IMR-90 (cell line): ENCODE data around the gene CYB561D1. TPM values are rescaled to one million over a fixed set of nuclear protein-coding genes. Genes with fewer than 3 reads are reported as not detected.
A peak's percentile ranks its signal among the peaks of the same experiment; 100 is the strongest.

Experiments
- ATAC-seq: fragments of 200-7000 bp; cut with Tn5 transposase; 2 replicates; pipeline ENCODE4 v1.9.1; 2020; ENCODE audit warnings: low read depth, mild to moderate bottlenecking, moderate library complexity
- BruUV-seq: library from RNA; stranded (reverse); fragments of 400-500 nt; replicated peaks from 2 replicates; lab custom pipeline; 2021; lab: Mats Ljungman, UMichigan
- CTCF ChIA-PET: fragments of 300-600 bp; formaldehyde crosslinking; extraction: SDS; loops from one replicate; lab custom pipeline; 2021; ENCODE audit warnings: antibody characterized with exemption; lab: Yijun Ruan, JAX
- POLR2A ChIA-PET: fragments of 300-600 bp; sonication (Branson Sonifier 250); formaldehyde crosslinking; loops from one replicate; lab custom pipeline; 2022; ENCODE audit warnings: antibody characterized with exemption; ENCODE audit not compliant: unreplicated experiment; lab: Charles Lee
- DNase-seq: peaks from one replicate; pipeline ENCODE4 v3.0.0; 2013
- H2AFZ ChIP-seq: replicated peaks from 2 replicates; pipeline ENCODE3; 2013; ENCODE audit warnings: low read length, mild to moderate bottlenecking; ENCODE audit not compliant: poor library complexity
- H2AK5ac ChIP-seq: 2 replicates; pipeline ENCODE4 v1.6.1; 2013; ENCODE audit warnings: low read depth, low read length, inconsistent platforms
- H2AK9ac ChIP-seq: replicated peaks from 2 replicates; pipeline ENCODE3; 2013; ENCODE audit warnings: mild to moderate bottlenecking, low read depth, low read length, moderate library complexity; ENCODE audit not compliant: poor library complexity
- H2BK120ac ChIP-seq: 2 replicates; pipeline ENCODE4 v1.6.1; 2013; ENCODE audit warnings: low read depth, low read length, inconsistent platforms
- H2BK15ac ChIP-seq: 3 replicates; pipeline ENCODE4 v1.6.1; 2013; ENCODE audit warnings: low read depth, low read length, inconsistent platforms
- H2BK20ac ChIP-seq: 2 replicates; pipeline ENCODE4 v1.6.1; 2013; ENCODE audit warnings: low read depth, mild to moderate bottlenecking, inconsistent platforms, low read length, moderate library complexity
- H2BK5ac ChIP-seq: 2 replicates; pipeline ENCODE4 v1.6.1; 2013; ENCODE audit warnings: mild to moderate bottlenecking, low read depth, low read length, inconsistent platforms; ENCODE audit not compliant: poor library complexity, severe bottlenecking
- H3K14ac ChIP-seq: replicated peaks from 2 replicates; pipeline ENCODE4 v1.6.1; 2013; ENCODE audit warnings: low read depth, low read length, inconsistent platforms
- H3K18ac ChIP-seq: 2 replicates; pipeline ENCODE4 v1.6.1; 2013; ENCODE audit warnings: low read depth, low read length, control low read depth
- H3K23ac ChIP-seq: 2 replicates; pipeline ENCODE4 v1.6.1; 2013; ENCODE audit warnings: low read depth, low read length, inconsistent platforms
- H3K27ac ChIP-seq: 2 replicates; pipeline ENCODE4 v1.5.1; 2013; ENCODE audit warnings: mild to moderate bottlenecking, control low read depth, low read length; ENCODE audit not compliant: insufficient read depth
- H3K27me3 ChIP-seq: 2 replicates; pipeline ENCODE4 v1.6.1; 2013; ENCODE audit warnings: low read length; ENCODE audit not compliant: control insufficient read depth, insufficient read depth
- H3K36me3 ChIP-seq: 2 replicates; pipeline ENCODE4 v1.6.1; 2013; ENCODE audit warnings: low read length, mixed read lengths; ENCODE audit not compliant: control insufficient read depth, insufficient read depth
- H3K4ac ChIP-seq: 2 replicates; pipeline ENCODE4 v1.6.1; 2013; ENCODE audit warnings: low read depth, low read length, inconsistent platforms
- H3K4me1 ChIP-seq: 2 replicates; pipeline ENCODE4 v1.6.1; 2013; ENCODE audit warnings: low read length, mixed read lengths; ENCODE audit not compliant: control insufficient read depth, insufficient read depth
- H3K4me2 ChIP-seq: 2 replicates; pipeline ENCODE4 v1.6.1; 2013; ENCODE audit warnings: low read depth, mild to moderate bottlenecking, control low read depth, low read length, moderate library complexity
- H3K4me3 ChIP-seq: 2 replicates; pipeline ENCODE4 v1.5.1; 2013; ENCODE audit warnings: low read depth, mild to moderate bottlenecking, control low read depth, low read length, moderate library complexity; ENCODE audit not compliant: insufficient read depth
- H3K56ac ChIP-seq: 2 replicates; pipeline ENCODE4 v1.6.1; 2013; ENCODE audit warnings: low read length, inconsistent platforms; ENCODE audit not compliant: insufficient read depth; ENCODE audit errors: extremely low read depth
- H3K79me1 ChIP-seq, 2 experiments: 2 replicates each; pipeline ENCODE4 v1.6.1; 2013; ENCODE audit warnings: low read length in 2 of 2, inconsistent platforms in 1 of 2, low read depth in 1 of 2
- H3K9ac ChIP-seq: 2 replicates; pipeline ENCODE4 v1.6.1; 2013; ENCODE audit warnings: low read depth, low read length, control low read depth
- H3K9me1 ChIP-seq: 2 replicates; pipeline ENCODE4 v1.6.1; 2013; ENCODE audit warnings: low read length, inconsistent platforms; ENCODE audit not compliant: insufficient read depth
- H3K9me3 ChIP-seq: 2 replicates; pipeline ENCODE4 v1.6.1; 2013; ENCODE audit warnings: low read length; ENCODE audit not compliant: control insufficient read depth, insufficient read depth
- H4K20me1 ChIP-seq: 2 replicates; pipeline ENCODE4 v1.6.1; 2013; ENCODE audit warnings: low read length, inconsistent platforms; ENCODE audit not compliant: insufficient read depth
- H4K5ac ChIP-seq: 2 replicates; pipeline ENCODE4 v1.6.1; 2013; ENCODE audit warnings: mild to moderate bottlenecking, low read depth, low read length, control low read depth
- H4K8ac ChIP-seq, 2 experiments: 2 replicates each; pipeline ENCODE4 v1.6.1; 2013; ENCODE audit warnings: low read depth in 2 of 2, low read length in 2 of 2, control low read depth in 1 of 2, inconsistent platforms in 1 of 2
- H4K91ac ChIP-seq: 2 replicates; pipeline ENCODE4 v1.6.1; 2013; ENCODE audit warnings: low read depth, low read length, inconsistent platforms; ENCODE audit not compliant: insufficient read depth
- RFX5 ChIP-seq: IDR thresholded peaks from 2 replicates; pipeline ENCODE4 v1.8.0; 2012; ENCODE audit warnings: low read depth, mild to moderate bottlenecking, low read length, moderate library complexity
- WGBS, 2 experiments: methylation state at CpG; one replicate each; pipeline versions ENCODE4 v1.1.5 to v1.1.7; 2013; ENCODE audit warnings: missing lambda C conversion rate in 2 of 2; ENCODE audit not compliant: insufficient read length in 1 of 2; ENCODE audit errors: extremely low coverage in 2 of 2; 5-methylcytosine and 5-hydroxymethylcytosine counted together
- dilution Hi-C: fragments of 300-500 bp; cut with HindIII; formaldehyde crosslinking; loops from one replicate; pipeline ENCODE4 v1.14.3; 2018; ENCODE audit warnings: low sequenced_read_pairs; ENCODE audit not compliant: unreplicated experiment
- in situ Hi-C: fragments of 300-500 bp; cut with MboI; formaldehyde crosslinking; loops from 3 replicates; pipeline ENCODE4 v1.14.3; 2019; ENCODE audit warnings: low sequenced_read_pairs, inconsistent platforms, mixed read lengths
- intact Hi-C: fragments of 100-400 bp; cut with micrococcal nuclease; formaldehyde crosslinking; loops from 2 replicates; pipeline ENCODE4 v1.10.0; 2022
- polyA plus RNA-seq, 3 experiments: library from polyadenylated mRNA; depleted of rRNA; stranded (reverse); fragments of >200 nt; gene quantifications; 2 replicates each; pipeline ENCODE4 v1.2.3, GENCODE V29; 2012; ENCODE audit warnings: low replicate concordance in 1 of 3
- total RNA-seq: library from RNA; depleted of rRNA; stranded (reverse); fragments of >200 nt; gene quantifications from 2 replicates; pipeline ENCODE4 v1.2.3, GENCODE V29; 2012

Gene CYB561D1
- total and polyA plus RNA-seq, 2 of the 4 experiments (the other 2 are of a cell fraction) = 5.7 to 8.1 TPM

- peak overlapping the region; percentile 60; the same call in 1 of the 2 replicates for H3K27ac ChIP-seq
- 0 out of 2 replicates have a peak overlapping the region, but pooled peaks have one; percentile 11 for H4K5ac ChIP-seq
- no peak overlapping the region for H3K4me2 ChIP-seq
- no peak overlapping the region for H2AFZ ChIP-seq
- no peak overlapping the region for H3K18ac ChIP-seq
- no peak for DNase-seq
- no peak overlapping the region; the same call in 1 of the 2 replicates for H3K9ac ChIP-seq
- H4K8ac ChIP-seq = no peak overlapping the region; a peak in 1 of 4 replicates
- TF ChIP-seq RFX5 = no peak
- peaks cover 20% of the 10 kb centered on the region for H3K9me1 ChIP-seq
- intact Hi-C loops (no loop called here), dilution Hi-C loops (no loop called here), in situ Hi-C loops (no loop called here)
- H3K79me1 ChIP-seq = peaks cover 0 to 37% of the 10 kb centered on the region in 2 experiments; a peak in 3 of 4 replicates
- no peak overlapping the region for H2BK15ac ChIP-seq
- H2BK120ac ChIP-seq = 0 out of 2 replicates have a peak overlapping the region, but pooled peaks have one; percentile 45
- H4K20me1 ChIP-seq = peaks cover 13% of the 10 kb centered on the region; the same call in 1 of the 2 replicates
- H3K4me1 ChIP-seq = peaks cover 30% of the 10 kb centered on the region
- H3K4me3 ChIP-seq = no peak overlapping the region
- H3K14ac ChIP-seq = peak overlapping the region; percentile 12; the same call in 1 of the 2 replicates
- CTCF ChIA-PET = interaction anchor here (2.1 kb wide), 1 partner anchor 31 kb away, joined by 8 read pairs; no protein-coding TSS in a partner anchor
- no peaks in the 10 kb centered on the region for H3K9me3 ChIP-seq
- peaks cover 3% of the 10 kb centered on the region; the same call in 1 of the 2 replicates for H3K36me3 ChIP-seq
- H3K56ac ChIP-seq = no peak overlapping the region
- POLR2A ChIA-PET = interaction anchor here (1.2 kb wide), 1 partner anchor 131 kb away, joined by 3 read pairs; no protein-coding TSS in a partner anchor
- peak overlapping the region; percentile 16; the same call in 1 of the 2 replicates for H2BK20ac ChIP-seq
- no CpG with 5 or more reads among the region's 5 CpGs for WGBS, 2 experiments
- no peak overlapping the region for H4K91ac ChIP-seq
- no peak for ATAC-seq
- H2AK5ac ChIP-seq = peak overlapping the region; percentile 82; the same call in 1 of the 2 replicates
- H3K27me3 ChIP-seq = no peaks in the 10 kb centered on the region
- peak overlapping the region; percentile 18 for H2BK5ac ChIP-seq
- peak overlapping the region; percentile 35 for H3K4ac ChIP-seq
- H2AK9ac ChIP-seq = no peak overlapping the region
- no TSS peak for BruUV-seq
- H3K23ac ChIP-seq = no peak overlapping the region
Measured at GRCh38 chr1:109501644-109502363, 7.9 kb downstream of the CYB561D1 start.
